ENCODE data around the gene GK2.

Gene GK2

DNA sequence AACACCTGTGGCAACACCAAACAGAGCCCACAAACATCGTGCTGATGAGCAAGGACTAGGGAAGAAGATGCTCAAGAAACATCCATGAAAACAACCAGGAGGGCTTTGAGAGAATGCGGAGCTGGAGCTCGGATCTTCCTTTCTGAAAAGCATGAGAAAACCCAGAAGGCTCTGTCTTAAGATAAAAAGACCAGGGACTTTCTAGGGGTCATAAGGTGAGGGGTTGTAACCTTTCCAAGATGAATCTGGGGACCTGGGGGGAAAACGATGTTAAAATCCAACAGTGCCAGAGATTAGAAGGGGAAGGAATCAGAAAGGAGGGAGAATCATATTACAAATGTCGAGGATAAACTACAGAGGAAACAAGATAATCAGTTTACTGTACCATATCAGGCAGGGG is 10.1 kb downstream of the GK2 start:
- DNase-seq (ENCODE audit: low read depth), result no peak
- no peak overlapping the region for H3K4me3 ChIP-seq (ENCODE audit: control insufficient read depth, low read depth, low read length)
- TF ChIP-seq, protein P1, sequence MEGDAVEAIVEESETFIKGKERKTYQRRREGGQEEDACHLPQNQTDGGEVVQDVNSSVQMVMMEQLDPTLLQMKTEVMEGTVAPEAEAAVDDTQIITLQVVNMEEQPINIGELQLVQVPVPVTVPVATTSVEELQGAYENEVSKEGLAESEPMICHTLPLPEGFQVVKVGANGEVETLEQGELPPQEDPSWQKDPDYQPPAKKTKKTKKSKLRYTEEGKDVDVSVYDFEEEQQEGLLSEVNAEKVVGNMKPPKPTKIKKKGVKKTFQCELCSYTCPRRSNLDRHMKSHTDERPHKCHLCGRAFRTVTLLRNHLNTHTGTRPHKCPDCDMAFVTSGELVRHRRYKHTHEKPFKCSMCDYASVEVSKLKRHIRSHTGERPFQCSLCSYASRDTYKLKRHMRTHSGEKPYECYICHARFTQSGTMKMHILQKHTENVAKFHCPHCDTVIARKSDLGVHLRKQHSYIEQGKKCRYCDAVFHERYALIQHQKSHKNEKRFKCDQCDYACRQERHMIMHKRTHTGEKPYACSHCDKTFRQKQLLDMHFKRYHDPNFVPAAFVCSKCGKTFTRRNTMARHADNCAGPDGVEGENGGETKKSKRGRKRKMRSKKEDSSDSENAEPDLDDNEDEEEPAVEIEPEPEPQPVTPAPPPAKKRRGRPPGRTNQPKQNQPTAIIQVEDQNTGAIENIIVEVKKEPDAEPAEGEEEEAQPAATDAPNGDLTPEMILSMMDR (IDR thresholded peaks at IDR 0.05; ENCODE audit: control insufficient read depth, insufficient read depth, low read depth, low read length, missing control alignments), result no peak

DNA sequence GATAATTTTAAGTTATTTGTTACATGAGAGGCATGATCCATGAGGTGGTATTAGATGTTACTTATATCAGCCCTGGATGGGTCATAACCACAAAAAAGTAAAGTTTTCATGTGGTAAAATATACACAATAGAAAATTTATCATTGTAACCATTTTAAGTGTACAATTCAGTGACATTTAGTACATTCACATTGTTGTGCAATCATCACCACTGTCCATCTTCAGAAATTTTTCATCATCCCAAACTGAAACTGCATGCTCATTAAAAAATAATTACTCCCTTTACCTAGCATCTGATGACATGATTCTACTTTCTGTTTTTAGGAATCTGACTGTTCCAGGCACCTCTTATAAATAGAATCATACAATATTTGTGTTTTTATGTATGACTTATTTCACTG is 11.2 kb downstream of the GK2 start:
- TF ChIP-seq, protein P1 (IDR thresholded peaks at IDR 0.05; ENCODE audit: control insufficient read depth, insufficient read depth, low read depth, low read length, missing control alignments), result no peak
- no peak overlapping the region for H3K4me3 ChIP-seq (ENCODE audit: control insufficient read depth, low read depth, low read length)
- no peak for DNase-seq (ENCODE audit: low read depth)

DNA sequence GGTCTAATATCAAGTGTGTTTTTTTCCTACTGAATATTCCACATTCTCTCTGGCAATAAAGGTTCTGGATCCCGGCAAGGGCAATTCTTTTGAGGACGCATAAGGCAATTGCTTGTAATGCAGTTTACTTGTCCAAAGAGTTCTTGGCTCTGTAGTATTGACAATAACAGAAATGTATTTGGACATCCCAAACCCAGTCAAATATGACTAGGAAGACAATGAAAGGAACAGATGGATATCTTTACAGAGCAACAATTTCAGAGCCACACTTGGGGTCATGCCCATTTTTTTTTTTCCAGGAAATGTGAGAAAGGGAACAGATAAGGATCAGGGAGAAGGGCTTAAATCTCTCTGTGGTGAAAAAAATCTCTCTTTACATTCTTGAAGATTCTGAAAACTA is 12.2 kb downstream of the GK2 start:
- TF ChIP-seq, protein P1 (IDR thresholded peaks at IDR 0.05; ENCODE audit: control insufficient read depth, insufficient read depth, low read depth, low read length, missing control alignments), result no peak
- H3K4me3 ChIP-seq (ENCODE audit: control insufficient read depth, low read depth, low read length), result no peak overlapping the region
- no peak for DNase-seq (ENCODE audit: low read depth)

DNA sequence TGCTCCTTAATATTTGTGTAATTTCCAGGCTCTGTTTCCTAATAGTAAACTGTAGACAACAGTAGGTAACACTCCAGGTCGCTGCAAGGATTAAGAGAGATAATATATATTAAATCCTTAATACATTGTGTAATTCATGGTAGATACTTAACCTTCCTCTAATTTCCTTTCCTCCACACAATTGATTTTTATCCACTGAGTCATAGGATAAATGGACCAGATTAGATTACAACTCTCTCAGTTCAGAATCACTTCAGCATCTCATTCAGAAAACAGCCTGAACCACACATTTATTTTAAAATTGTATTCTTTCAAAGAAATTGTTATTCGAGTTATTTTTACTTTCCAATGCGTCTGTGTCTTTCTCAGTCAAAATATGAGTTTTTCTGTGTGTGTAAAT is 17.1 kb downstream of the GK2 start:
- H3K4me3 ChIP-seq (ENCODE audit: control insufficient read depth, low read depth, low read length), result no peak overlapping the region
- DNase-seq (ENCODE audit: low read depth), result no peak

DNA sequence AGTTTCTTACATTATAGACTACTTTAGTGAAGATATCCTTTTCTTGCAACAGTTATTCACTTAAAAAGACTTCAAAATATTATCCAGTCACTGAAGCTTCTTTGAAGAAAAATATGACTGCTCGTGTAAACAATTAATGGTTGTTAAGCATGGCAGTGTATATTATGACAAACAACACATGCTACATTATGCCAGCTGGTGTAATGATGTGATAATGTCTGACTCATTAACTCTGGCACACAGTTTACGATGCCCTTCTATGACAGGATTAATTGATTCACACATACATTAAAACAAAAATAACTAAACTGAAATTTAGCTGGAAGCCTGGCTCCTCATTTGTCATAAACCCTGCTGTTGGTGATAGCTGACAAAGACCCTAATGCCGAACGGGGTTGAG is 22.4 kb downstream of the GK2 start:
- H3K4me3 ChIP-seq (ENCODE audit: control insufficient read depth, low read depth, low read length), result no peak overlapping the region
- TF ChIP-seq, protein P1 (IDR thresholded peaks at IDR 0.05; ENCODE audit: control insufficient read depth, insufficient read depth, low read depth, low read length, missing control alignments), result no peak
- DNase-seq (ENCODE audit: low read depth), result no peak

More for the DNA sequence above, 17.1 kb downstream of the GK2 start:
- TF ChIP-seq, protein P1 (IDR thresholded peaks at IDR 0.05; ENCODE audit: control insufficient read depth, insufficient read depth, low read depth, low read length, missing control alignments), result no peak

DNA sequence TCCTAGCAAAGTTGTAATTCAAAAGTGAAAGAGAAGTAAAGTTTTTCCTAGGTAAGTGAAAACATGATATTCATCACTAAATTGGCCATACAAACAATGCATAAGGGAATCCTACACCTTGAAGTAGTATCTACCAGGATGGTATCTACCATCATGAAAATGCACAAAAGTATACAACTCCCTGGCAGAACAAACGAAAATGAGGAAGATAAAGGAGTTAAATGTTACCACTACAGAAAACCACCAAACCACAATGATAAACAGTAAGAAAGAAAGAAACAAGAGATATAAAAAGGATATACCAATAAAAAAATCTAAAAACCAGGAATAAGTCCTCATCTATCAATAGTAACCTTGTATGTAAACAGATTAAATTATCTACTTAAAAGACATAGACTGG is 26.9 kb downstream of the GK2 start:
- TF ChIP-seq, protein P1 (IDR thresholded peaks at IDR 0.05; ENCODE audit: control insufficient read depth, insufficient read depth, low read depth, low read length, missing control alignments), result no peak
- DNase-seq (ENCODE audit: low read depth), result no peak
- H3K4me3 ChIP-seq (ENCODE audit: control insufficient read depth, low read depth, low read length), result no peak overlapping the region

DNA sequence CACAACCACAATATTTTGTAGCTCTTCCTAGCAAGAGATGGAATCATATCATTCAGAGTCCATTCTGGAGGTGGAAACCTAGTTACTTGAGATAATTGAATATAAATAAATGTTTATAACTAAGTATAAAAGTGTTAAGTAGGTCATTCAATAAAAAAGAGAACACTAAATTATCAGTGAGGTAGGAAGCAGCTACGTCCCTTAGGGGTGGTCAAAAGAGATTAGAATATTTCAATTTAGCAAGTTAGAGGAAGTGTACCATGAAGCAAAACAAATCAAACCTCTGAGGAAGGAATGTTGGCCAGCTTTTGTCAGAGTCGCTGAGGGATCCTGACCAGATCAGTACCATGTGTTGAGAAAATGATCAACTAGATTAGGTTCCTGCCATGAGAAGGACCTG is 38.0 kb downstream of the GK2 start:
- DNase-seq (ENCODE audit: low read depth), result no peak
- TF ChIP-seq, protein P1 (IDR thresholded peaks at IDR 0.05; ENCODE audit: control insufficient read depth, insufficient read depth, low read depth, low read length, missing control alignments), result no peak
- no peak overlapping the region for H3K4me3 ChIP-seq (ENCODE audit: control insufficient read depth, low read depth, low read length)
